Mesothelial cell of epicardium (in vitro differentiated cells): ENCODE measurements around the gene SETD4. TPM values are rescaled to one million over a fixed set of nuclear protein-coding genes. Genes with fewer than 3 reads are reported as not detected.

ENCODE experiments used
- DNase-seq, 2 experiments: peaks; one replicate each; pipeline ENCODE4 v3.0.0; 2021; ENCODE audit warnings: low spot score in 2 of 2; ENCODE audit not compliant: unreplicated experiment in 2 of 2
- H3K27ac Mint-ChIP-seq: 2 replicates; pipeline ENCODE4 v1.8.0; 2021; ENCODE audit warnings: mixed read lengths
- H3K27me3 Mint-ChIP-seq: 2 replicates; pipeline ENCODE4 v1.8.0; 2021; ENCODE audit warnings: low read depth, mixed read lengths
- H3K36me3 Mint-ChIP-seq: 2 replicates; pipeline ENCODE4 v1.8.0; 2021; ENCODE audit warnings: mixed read lengths
- H3K4me1 Mint-ChIP-seq: 2 replicates; pipeline ENCODE4 v1.8.0; 2021; ENCODE audit warnings: mixed read lengths
- H3K4me3 Mint-ChIP-seq: 2 replicates; pipeline ENCODE4 v1.8.0; 2021; ENCODE audit warnings: mild to moderate bottlenecking, moderate library complexity, mixed read lengths
- H3K9me3 Mint-ChIP-seq: 2 replicates; pipeline ENCODE4 v1.8.0; 2021; ENCODE audit warnings: mixed read lengths
- total RNA-seq: library from RNA; stranded (reverse); gene quantifications from 3 replicates; pipeline ENCODE4 v1.2.1, GENCODE V29; 2021
- TF ChIP-seq, protein P1 (sequence below): fragments of 200-600 bp; sonication (generic); IDR thresholded peaks from one replicate; pipeline ENCODE4 v1.5.0; 2021; ENCODE audit warnings: antibody characterized with exemption; ENCODE audit not compliant: unreplicated experiment

The SETD4 gene
- total RNA-seq, 1 donor from 2014 or later = 29.7 TPM

DNA sequence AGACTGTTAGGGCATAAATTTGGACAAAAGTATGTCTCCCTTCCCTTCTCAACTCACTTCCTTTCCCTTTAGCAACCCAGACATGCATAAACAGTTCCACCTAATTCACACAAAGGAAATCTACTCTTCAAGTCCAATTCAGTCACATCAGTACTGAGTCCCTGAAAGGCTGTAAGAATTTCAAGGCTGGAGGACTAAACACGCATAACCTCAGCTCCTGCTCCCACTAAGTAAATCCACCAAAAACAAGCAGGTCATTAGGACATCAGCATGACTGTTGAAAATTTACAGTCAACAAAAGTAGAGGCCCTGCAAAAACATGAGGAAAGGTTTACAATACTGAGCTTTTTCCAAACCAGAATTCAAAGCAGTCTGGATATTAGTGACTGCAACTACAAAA lies 18.4 kb downstream of the SETD4 start:
- TF ChIP-seq, protein P1, sequence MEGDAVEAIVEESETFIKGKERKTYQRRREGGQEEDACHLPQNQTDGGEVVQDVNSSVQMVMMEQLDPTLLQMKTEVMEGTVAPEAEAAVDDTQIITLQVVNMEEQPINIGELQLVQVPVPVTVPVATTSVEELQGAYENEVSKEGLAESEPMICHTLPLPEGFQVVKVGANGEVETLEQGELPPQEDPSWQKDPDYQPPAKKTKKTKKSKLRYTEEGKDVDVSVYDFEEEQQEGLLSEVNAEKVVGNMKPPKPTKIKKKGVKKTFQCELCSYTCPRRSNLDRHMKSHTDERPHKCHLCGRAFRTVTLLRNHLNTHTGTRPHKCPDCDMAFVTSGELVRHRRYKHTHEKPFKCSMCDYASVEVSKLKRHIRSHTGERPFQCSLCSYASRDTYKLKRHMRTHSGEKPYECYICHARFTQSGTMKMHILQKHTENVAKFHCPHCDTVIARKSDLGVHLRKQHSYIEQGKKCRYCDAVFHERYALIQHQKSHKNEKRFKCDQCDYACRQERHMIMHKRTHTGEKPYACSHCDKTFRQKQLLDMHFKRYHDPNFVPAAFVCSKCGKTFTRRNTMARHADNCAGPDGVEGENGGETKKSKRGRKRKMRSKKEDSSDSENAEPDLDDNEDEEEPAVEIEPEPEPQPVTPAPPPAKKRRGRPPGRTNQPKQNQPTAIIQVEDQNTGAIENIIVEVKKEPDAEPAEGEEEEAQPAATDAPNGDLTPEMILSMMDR = no peak
- H3K27ac Mint-ChIP-seq = no peak overlapping the region
- no peaks in the 10 kb centered on the region for H3K9me3 Mint-ChIP-seq
- H3K36me3 Mint-ChIP-seq = peaks cover 44% of the 10 kb centered on the region
- DNase-seq = no peak
- H3K4me1 Mint-ChIP-seq = no peaks in the 10 kb centered on the region
- H3K4me3 Mint-ChIP-seq = no peak overlapping the region
- H3K27me3 Mint-ChIP-seq = no peaks in the 10 kb centered on the region

DNA sequence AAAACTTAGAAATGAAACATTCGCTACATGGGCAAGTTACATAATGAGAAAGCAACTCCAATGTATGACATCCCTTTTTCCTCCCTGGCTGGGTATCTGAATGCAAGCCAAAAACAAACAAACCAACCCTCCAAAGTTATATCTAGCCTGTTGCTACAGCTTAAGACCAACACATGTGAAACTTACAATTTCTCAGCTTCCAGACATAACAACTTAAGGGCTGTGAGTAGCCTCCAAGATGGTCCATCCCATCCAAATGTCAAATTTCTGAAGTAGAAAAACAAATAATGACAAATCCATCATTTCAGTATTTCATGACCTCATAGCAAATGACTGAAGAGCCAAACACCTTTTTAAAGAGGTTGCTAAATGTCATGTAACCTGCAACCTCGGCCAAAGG lies 19.9 kb downstream of the SETD4 start:
- H3K4me3 Mint-ChIP-seq = no peak overlapping the region
- peaks cover 51% of the 10 kb centered on the region for H3K36me3 Mint-ChIP-seq
- no peak for DNase-seq
- H3K4me1 Mint-ChIP-seq = no peaks in the 10 kb centered on the region
- TF ChIP-seq, protein P1 = no peak
- no peaks in the 10 kb centered on the region for H3K27me3 Mint-ChIP-seq
- no peak overlapping the region for H3K27ac Mint-ChIP-seq
- no peaks in the 10 kb centered on the region for H3K9me3 Mint-ChIP-seq

DNA sequence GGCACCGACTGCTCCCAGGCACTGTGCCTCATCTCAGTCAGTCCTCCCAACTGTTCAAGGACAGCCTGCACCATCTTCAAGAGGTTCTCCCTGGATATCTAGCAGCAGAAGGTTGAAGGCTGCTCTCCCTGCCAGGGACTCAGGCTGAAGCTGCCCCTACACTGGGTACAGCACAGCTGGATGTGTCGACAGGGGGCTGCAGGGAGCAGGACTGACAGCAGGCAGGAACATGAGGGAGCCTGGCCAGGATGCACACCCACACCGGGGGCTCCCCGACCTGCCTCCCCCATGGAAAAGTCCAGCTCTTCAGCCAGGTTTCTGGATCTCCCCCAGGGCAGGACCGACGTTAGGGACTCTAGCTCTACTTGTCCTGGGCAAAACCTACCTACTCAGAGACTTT lies 20.5 kb downstream of the SETD4 start:
- H3K27ac Mint-ChIP-seq = no peak overlapping the region
- H3K4me3 Mint-ChIP-seq = no peak overlapping the region
- no peaks in the 10 kb centered on the region for H3K9me3 Mint-ChIP-seq
- no peaks in the 10 kb centered on the region for H3K4me1 Mint-ChIP-seq
- H3K27me3 Mint-ChIP-seq = no peaks in the 10 kb centered on the region
- DNase-seq = no peak
- peaks cover 52% of the 10 kb centered on the region for H3K36me3 Mint-ChIP-seq
- TF ChIP-seq, protein P1 = no peak

DNA sequence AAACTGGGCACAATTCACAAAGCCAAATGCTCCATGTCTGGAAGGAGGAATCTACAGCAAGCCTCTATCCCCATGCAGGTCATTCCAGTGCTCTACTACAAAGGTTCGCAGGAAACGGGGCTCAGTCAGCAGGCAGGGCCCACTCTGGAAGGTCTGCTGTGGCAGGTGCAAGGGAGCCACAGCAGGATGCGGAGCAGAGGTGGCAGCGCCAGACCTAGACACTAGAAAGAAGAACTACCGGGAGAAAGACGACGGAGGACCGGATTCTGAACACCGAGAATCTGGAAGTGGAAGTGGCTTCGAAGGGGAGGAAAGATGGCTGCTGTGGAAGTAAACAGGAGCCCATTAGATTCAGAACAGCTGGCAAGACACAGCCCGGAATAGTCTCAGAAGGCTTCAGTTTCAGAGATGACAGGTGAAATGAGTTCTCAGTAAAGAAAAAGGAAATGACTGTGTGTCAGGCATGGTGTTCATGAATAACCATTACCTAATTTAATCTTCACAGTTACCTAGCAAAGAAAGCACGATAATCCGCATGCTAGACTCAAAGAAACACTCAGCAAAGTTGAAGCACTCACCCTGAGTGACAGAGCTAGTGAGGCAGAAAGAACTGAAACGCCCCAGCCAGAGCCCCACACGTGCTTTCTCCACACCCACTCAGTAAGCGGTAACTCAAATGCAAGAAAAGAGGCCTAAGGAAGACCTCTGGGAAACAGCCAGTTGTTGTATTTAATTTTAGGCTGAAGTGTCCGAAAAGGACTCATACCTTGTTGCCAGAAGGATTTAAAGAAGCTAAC lies 21.4 kb downstream of the SETD4 start:
- Mint-ChIP-seq H3K27me3 (no peaks in the 10 kb centered on the region), H3K36me3 (peaks cover 51% of the 10 kb centered on the region), H3K4me1 (no peaks in the 10 kb centered on the region), H3K27ac (no peak overlapping the region), H3K4me3 (no peak overlapping the region), H3K9me3 (no peaks in the 10 kb centered on the region)
- TF ChIP-seq, protein P1 = no peak
- DNase-seq = no peak

DNA sequence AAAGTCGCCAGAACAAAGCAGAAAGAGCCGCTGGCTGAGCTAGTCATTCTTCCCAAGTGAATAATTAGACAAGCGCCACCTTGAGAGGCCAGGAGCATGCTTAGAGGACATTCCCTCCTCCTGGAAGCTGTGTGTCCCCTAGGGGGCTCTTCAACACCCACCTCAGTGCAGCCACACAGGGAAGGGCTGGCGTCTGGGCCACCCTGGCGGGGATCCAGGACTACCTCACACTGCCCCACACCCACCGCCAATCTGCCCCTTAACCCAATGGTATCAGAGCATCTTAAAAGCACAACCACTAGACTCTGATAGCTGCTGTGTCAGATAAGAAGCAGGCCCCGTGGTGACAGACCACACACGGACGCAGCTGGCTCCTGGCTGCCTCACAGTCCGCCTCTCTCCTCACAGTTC lies 24.9 kb downstream of the SETD4 start:
- TF ChIP-seq, protein P1 = no peak
- no peaks in the 10 kb centered on the region for H3K9me3 Mint-ChIP-seq
- peaks cover 43% of the 10 kb centered on the region for H3K36me3 Mint-ChIP-seq
- no peak overlapping the region for H3K4me3 Mint-ChIP-seq
- H3K4me1 Mint-ChIP-seq = peaks cover 4% of the 10 kb centered on the region
- DNase-seq = no peak
- H3K27ac Mint-ChIP-seq = no peak overlapping the region
- no peaks in the 10 kb centered on the region for H3K27me3 Mint-ChIP-seq
